Occipital lobe (tissue), 2 donors: Measurements from ENCODE around the gene MICAL2. TPM values are rescaled to one million over a fixed set of nuclear protein-coding genes. Genes with fewer than 3 reads are reported as not detected.

Experiments
- DNase-seq: peaks from one replicate; lab custom pipeline; 2025; lab: John Stamatoyannopoulos, UW
- total RNA-seq: library from RNA; depleted of rRNA; stranded (reverse); fragments of >200 nt; gene quantifications from one replicate; pipeline ENCODE4 v1.2.3, GENCODE V29; 2014

MICAL2 gene
- total RNA-seq, 1 donor from 2014 or later, result 28.2 TPM

GRCh38 chr11:12225046-12225739, 114.8 kb downstream of the MICAL2 start:
- DNase-seq, result no peak

DNA sequence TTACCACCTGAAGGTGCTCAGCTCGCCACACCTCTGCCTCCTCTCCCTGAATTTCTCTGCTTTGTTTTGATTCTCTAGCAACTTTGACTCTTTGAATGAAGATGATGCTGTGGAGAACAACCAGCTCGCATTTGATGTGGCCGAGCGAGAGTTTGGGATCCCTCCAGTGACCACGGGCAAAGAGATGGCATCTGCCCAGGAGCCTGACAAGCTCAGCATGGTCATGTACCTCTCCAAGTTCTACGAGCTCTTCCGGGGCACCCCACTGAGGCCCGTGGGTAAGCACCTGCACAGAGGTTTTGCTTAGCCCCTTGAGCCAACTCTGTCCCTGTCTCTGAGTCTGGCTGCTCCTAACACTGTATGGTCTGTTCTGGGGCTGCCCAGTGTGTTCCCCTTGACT, 115.7 kb downstream of the MICAL2 start:
- DNase-seq, result no peak

- no peak for DNase-seq
Measured at GRCh38 chr11:12229450-12230229, 119.2 kb downstream of the MICAL2 start.

DNA sequence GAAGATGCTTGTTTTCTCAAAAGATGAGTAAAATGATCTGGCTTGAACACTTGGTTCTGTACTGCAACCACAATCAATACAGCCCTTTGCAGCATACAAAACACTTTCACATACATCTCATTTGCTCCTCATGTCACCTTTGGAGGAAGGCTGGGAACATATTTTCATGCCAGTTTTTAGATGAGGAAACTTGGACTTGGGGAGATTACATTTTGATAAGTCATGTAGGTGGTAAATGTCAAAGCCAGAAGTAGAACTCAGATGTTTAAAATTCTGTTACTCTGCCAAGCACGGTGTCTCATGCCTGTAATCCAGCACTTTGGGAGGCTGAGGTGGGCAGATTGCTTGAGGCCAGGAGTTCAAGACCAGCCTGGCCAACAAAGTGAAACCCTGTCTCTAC, 121.8 kb downstream of the MICAL2 start:
- no peak for DNase-seq

DNA sequence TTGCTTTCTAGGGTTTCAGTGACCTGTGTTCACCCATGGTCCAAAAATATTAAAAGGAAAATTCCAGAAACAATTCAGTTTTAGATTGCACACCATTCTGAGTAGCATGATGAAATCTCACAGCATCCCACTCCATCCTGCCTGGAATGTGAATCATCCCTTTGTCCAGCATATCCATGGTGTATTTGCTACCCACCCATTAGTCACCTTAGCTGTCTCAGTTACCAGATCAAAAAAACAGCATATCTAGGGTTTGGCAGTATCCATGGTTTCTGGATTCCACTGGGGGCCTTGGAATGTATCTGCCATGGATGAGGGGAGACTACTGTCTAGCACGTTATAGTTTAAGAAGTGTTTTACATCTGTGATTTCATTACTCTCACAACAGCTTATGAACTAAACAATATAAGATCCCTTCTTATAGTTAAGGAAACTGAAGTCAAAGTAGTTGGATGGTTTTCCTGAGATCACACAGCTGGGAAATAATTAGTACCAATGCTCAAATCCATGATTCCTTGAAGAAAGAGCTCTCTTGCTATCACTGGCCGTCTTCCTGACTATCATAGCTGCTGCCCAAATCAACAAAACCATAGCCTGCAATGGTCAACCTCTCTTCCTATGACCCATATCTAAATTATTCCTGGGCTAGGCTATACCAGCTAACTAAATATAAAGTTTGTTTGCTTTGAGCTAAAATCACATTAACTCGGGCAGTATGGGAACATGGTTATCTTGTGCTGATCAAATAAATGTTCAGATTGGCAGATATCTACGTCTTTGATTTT, 122.6 kb downstream of the MICAL2 start:
- DNase-seq, result no peak

- no peak for DNase-seq
Measured at GRCh38 chr11:12233602-12233925, 123.2 kb downstream of the MICAL2 start.

- DNase-seq, result no peak
Measured at GRCh38 chr11:12234221-12234620, 123.8 kb downstream of the MICAL2 start.

DNA sequence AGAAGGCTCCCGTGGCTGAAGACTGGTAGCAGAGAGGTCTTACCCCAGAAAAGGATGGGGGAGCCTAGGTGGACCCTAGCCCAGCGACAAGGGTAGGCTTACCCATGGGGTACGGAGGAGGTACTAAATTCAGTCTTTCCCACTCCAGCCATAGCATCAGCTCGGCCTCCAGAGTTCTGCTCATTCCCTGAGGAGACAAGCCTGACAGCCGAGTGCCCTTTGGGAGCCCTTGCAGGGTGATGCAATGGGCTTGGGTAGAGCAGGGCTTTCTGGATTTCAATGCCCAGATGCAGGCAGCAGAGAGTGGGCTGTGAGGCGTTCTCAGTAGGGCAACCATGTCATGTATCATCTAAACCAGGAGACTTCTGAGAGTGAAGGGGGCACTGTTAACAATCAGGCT, 124.7 kb downstream of the MICAL2 start:
- no peak for DNase-seq

- DNase-seq, result no peak
Measured at GRCh38 chr11:12235553-12235946, 125.2 kb downstream of the MICAL2 start.

DNA sequence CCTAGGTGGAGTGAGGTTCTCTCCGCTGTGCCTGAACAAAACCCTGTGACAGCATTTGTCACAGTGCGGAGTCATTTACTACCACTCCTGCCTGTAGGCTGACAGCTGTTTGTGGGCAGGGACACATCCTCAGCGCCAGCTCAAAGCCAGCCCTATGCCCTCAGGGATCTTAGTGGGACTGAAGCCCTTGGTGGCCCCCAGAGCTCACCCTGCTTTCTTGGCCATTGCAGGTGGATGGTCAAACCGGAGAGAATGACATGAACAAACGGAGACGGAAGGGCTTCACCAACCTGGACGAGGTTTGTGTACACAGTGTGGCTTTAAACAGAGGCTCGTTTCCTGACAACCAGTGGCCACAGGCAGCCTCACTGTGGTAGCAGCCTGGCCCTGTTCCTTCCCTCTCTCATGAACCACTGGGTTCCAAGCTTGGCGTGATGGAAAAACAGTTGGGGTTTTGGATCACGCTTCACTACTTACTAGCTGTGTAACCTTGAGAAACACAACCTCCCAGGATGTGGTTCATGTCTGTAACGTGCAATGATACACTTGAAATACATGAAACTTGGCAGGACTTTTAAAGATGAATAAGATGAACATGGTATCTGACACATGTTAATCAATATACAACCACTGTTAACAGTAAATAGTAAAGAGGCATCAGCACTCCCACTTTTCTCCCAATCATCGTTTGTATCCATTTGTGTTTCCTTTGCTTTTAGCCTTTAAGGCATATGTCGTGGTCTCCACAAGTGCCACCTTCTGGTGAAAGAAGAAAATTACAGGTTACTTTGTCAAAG, 125.8 kb downstream of the MICAL2 start:
- DNase-seq, result no peak

DNA sequence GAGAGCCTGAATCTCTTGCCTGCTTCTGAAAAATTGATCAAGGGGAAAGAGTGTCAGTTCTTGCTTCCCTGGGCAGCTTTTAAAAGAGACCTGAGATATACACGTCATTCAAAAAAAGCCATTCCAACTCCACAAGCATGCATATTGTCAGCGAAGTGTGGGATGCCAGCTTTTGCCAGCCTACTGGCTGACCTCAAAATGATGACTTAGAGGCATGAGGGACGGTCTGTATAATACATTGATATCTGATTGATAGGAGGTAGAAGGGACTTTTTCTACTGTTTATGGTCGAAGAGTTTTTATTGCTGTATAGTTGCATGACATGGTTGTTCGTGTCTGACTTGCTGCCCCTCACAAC, 126.3 kb downstream of the MICAL2 start:
- DNase-seq, result no peak

DNA sequence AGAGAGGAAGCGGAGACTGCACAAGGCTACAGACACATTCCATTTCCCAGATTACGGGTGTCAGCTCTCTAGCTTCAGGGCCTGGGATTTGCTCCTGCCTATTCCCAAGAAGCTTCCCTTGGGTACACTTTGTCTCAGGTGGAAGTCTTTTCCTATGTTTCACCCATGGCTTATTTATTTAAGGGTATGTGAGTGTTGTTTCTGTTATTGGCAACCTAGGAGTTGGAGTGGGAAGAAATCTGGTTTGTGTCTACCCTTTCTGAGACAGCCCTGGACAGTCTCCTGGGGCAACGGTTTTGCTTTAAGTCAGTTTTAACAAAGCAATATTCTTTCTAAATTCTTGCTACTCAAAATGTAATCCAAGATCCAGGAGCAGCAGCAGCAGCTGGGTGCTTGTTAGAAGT, 127.0 kb downstream of the MICAL2 start:
- DNase-seq, result no peak

- DNase-seq, result no peak
Measured at GRCh38 chr11:12238420-12238819, 128.0 kb downstream of the MICAL2 start.

DNA sequence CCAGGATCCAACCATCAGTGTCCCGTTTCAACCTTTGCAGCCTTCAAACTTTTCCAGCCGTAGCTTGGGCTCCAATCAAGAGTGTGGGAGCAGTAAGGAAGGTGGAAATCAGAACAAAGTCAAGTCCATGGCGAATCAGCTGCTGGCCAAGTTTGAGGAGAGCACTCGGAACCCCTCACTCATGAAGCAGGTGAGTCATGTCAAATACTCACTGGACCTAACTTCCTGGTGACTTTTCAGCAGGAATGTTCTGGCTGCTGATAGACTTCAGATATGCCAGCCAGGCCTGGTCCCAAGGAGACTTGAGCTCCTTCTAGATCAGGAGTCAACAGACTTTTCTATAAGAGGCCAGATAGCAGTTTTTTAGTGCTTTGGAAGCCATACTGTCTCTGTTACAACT, 129.0 kb downstream of the MICAL2 start:
- DNase-seq, result no peak

GRCh38 chr11:12239804-12240371, 129.5 kb downstream of the MICAL2 start:
- no peak for DNase-seq

DNA sequence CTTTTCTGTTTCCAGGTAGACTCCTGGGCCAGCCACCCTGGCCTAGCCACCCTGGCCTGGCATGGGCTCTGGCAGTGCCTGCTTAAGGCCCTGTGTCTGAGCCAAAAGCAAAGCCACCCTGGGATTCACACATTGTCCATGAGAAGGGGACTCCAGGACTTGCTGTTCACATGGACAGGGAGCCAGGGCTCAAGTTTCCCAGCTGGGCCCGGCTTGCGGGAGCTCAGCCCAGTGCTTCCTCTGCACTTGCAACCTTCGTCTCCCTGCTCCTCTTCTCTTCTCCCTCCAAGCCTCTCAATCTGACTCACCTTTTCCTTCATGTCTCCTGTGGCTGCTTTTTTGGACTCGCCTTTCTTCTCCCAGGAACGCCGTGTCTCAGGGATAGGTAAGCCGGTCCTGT, 130.3 kb downstream of the MICAL2 start:
- no peak for DNase-seq

GRCh38 chr11:12241401-12241800, 131.0 kb downstream of the MICAL2 start:
- DNase-seq, result no peak

DNA sequence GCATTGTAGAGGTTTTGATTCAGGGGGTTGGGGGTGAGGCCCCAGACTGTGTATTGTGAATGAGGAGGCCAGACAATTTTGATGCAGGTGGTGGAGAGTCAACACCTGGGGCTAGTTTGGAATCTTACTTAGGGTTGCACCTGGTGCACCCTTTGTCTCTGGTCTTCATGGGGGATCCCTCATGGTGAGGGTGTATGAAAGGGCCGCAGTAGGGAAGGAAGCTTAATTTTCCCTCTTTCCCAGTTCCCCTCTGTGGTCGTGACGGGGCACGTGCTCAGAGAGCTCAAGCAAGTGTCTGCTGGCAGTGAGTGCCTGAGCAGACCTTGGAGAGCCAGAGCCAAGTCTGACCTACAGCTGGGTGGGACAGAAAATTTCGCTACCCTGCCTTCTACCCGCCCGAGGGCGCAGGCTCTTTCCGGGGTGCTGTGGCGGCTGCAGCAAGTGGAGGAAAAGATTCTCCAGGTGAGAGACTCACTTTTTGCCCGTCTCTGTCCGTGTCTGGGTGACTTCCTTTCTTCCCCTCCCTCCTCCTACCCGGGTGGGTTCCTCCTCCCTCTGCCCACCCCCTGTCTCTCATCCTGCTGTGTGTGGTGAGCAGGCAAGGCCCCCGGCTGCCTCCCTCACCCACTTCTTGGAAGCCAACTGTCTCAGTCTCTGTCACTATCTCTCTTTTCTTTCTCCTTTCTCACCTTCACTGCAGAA, 131.7 kb downstream of the MICAL2 start:
- no peak for DNase-seq

DNA sequence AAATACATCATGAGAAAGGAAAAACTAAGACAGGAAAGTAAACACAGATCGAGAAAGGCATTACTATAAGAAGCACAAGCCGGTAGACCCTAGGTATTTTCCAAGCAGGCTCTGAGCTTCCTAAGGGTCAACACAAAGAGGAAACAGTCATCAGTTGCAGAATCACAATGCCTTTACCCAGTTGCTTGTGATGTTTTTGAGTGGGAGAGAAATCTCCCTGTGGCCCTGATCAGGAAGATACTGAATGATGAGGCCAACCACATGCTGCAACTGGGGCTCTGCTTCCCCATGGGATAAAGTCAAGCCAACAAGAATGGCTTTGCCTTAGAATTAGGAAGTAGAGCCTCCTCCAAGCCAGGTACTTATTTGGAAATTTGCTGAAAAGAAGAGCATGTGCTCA, 132.6 kb downstream of the MICAL2 start:
- no peak for DNase-seq

DNA sequence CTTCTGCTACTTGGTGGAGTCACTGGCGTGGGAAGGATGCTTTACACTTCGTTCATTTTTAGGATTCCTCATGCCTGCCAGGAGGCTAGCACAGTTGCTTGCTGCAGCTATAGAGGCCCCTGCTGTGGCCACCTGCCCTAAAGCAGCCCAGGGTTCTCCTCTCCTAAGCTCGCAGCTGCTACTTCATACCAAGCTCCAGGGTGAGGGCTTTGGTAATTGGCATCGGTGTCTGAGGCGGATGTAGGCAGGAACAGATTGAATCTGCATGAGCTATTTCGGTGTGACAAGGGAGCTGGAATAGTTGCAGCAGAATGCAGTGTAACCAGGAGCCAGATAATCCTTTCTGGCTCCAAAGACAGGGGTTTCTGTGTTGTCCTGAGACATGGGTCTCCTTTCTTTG, 133.1 kb downstream of the MICAL2 start:
- DNase-seq, result peak; percentile 56
